ENCODE data around the gene LDHB.
"Not testable (repeated sequence)": the region's sequence is repeated elsewhere in the genome, so short reads cannot be mapped to it uniquely, and the experiment has no call there.

The LDHB gene

GRCh38 chr12:21657326-21658077, at the start of gene LDHB:
TSS of gene LDHB (minus strand) at chr12:21657842. CDS start at chr12:21654671, 3,171 bp downstream.
- peak; percentile 68 to 83 (median 78) for DNase-seq (ENCODE audit: low read depth in 2 of 3, low spot score in 2 of 3)

GRCh38 chr12:21704847-21705246, 47.2 kb upstream of the LDHB start:
- DNase-seq (ENCODE audit: low read depth in 2 of 3, low spot score in 2 of 3), result no peak

GRCh38 chr12:21699851-21700250, 42.2 kb upstream of the LDHB start:
- no peak for DNase-seq (ENCODE audit: low read depth in 2 of 3, low spot score in 2 of 3)

- no peak for DNase-seq (ENCODE audit: low read depth in 2 of 3, low spot score in 2 of 3)
Measured at GRCh38 chr12:21697904-21698630, 40.4 kb upstream of the LDHB start.

- DNase-seq (ENCODE audit: low read depth in 2 of 3, low spot score in 2 of 3), result no peak
Measured at GRCh38 chr12:21696625-21697024, 39.0 kb upstream of the LDHB start.

- DNase-seq (ENCODE audit: low read depth in 2 of 3, low spot score in 2 of 3), result no peak
Measured at GRCh38 chr12:21695986-21696385, 38.3 kb upstream of the LDHB start.

GRCh38 chr12:21694660-21695059, 37.0 kb upstream of the LDHB start:
- DNase-seq (ENCODE audit: low read depth in 2 of 3, low spot score in 2 of 3), result no peak

GRCh38 chr12:21691515-21691914, 33.9 kb upstream of the LDHB start:
- no peak for DNase-seq (ENCODE audit: low read depth in 2 of 3, low spot score in 2 of 3)

GRCh38 chr12:21690704-21691368, 33.2 kb upstream of the LDHB start:
- no peak for DNase-seq (ENCODE audit: low read depth in 2 of 3, low spot score in 2 of 3)

- DNase-seq (ENCODE audit: low read depth in 2 of 3, low spot score in 2 of 3), result no peak
Measured at GRCh38 chr12:21683115-21683514, 25.5 kb upstream of the LDHB start.

GRCh38 chr12:21678959-21679358, 21.3 kb upstream of the LDHB start:
- DNase-seq (ENCODE audit: low read depth in 2 of 3, low spot score in 2 of 3), result no peak

GRCh38 chr12:21677622-21678277, 20.1 kb upstream of the LDHB start:
- DNase-seq (ENCODE audit: low read depth in 2 of 3, low spot score in 2 of 3), result no peak

- DNase-seq (ENCODE audit: low read depth in 2 of 3, low spot score in 2 of 3), result no peak
Measured at GRCh38 chr12:21677204-21677603, 19.6 kb upstream of the LDHB start.

- DNase-seq (ENCODE audit: low read depth in 2 of 3, low spot score in 2 of 3), result no peak
Measured at GRCh38 chr12:21676776-21677175, 19.1 kb upstream of the LDHB start.

GRCh38 chr12:21675641-21676040, 18.0 kb upstream of the LDHB start:
- DNase-seq (ENCODE audit: low read depth in 2 of 3, low spot score in 2 of 3), result no peak

GRCh38 chr12:21675096-21675495, 17.5 kb upstream of the LDHB start:
- DNase-seq (ENCODE audit: low read depth in 2 of 3, low spot score in 2 of 3), result no peak

- not testable (repeated sequence) for DNase-seq (ENCODE audit: low read depth in 2 of 3, low spot score in 2 of 3)
Measured at GRCh38 chr12:21673830-21674552, 16.3 kb upstream of the LDHB start.

- DNase-seq (ENCODE audit: low read depth in 2 of 3, low spot score in 2 of 3), result no peak
Measured at GRCh38 chr12:21672146-21672545, 14.5 kb upstream of the LDHB start.

GRCh38 chr12:21666722-21667121, 9.1 kb upstream of the LDHB start:
- DNase-seq (ENCODE audit: low read depth in 2 of 3, low spot score in 2 of 3), result no peak

- DNase-seq (ENCODE audit: low read depth in 2 of 3, low spot score in 2 of 3), result no peak
Measured at GRCh38 chr12:21665816-21666215, 8.2 kb upstream of the LDHB start.

Measured in activated CD8-positive, alpha-beta memory T cell treated with anti-CD3 and anti-CD28 coated beads for 48 hours (primary cell).